GM18517 (cell line): ENCODE data around the gene CAMK1D.

ENCODE experiments used
- ATAC-seq: cut with Tn5 transposase; IDR thresholded peaks from one replicate; pipeline ENCODE4 v1.9.1; 2021; ENCODE audit warnings: mild to moderate bottlenecking, moderate library complexity; ENCODE audit not compliant: unreplicated experiment

CAMK1D gene

DNA sequence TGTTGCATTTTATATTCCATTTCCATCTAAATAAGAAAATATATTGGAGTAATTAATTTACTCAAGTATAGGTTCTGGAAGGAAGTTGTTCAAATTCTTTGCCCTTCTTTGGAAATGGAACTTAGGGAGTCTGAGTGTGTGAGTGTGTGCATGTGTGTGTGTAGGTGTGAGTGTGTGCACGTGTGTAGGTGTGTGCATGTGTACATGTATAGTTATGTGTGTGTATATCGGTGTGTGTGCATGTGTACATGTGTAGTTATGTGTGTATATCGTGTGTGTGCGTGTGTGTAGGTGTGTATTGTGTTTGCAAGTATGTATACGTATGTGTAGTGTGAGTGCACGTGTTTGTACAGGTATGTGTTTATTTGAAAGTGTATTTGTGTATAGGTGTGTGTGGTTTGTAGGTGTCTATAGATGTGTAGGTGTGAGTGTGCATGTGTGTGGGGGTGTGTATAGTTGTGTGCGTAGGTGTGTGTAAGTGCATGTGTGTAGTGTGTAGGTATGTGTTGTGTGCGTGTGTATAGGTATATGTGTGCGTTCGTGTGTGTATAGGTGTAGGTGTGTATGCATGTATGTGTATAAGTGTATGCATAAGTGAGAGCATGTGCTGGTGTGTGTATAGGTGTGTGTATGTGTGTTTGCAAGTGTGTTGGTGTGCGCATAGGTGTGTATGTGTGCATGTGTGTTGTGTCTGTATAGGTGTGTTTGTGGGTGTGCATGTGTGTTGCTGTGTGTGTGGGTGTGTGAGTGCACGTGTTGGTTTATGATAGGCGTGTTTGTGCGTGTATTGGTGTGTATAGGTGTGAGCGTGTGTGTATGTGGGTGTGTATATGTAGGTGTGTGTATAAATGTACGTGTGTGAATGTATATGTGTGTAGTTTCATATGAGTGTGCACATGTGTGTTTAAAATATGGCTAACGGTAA lies 266.2 kb downstream of the CAMK1D start:
- no peak for ATAC-seq

DNA sequence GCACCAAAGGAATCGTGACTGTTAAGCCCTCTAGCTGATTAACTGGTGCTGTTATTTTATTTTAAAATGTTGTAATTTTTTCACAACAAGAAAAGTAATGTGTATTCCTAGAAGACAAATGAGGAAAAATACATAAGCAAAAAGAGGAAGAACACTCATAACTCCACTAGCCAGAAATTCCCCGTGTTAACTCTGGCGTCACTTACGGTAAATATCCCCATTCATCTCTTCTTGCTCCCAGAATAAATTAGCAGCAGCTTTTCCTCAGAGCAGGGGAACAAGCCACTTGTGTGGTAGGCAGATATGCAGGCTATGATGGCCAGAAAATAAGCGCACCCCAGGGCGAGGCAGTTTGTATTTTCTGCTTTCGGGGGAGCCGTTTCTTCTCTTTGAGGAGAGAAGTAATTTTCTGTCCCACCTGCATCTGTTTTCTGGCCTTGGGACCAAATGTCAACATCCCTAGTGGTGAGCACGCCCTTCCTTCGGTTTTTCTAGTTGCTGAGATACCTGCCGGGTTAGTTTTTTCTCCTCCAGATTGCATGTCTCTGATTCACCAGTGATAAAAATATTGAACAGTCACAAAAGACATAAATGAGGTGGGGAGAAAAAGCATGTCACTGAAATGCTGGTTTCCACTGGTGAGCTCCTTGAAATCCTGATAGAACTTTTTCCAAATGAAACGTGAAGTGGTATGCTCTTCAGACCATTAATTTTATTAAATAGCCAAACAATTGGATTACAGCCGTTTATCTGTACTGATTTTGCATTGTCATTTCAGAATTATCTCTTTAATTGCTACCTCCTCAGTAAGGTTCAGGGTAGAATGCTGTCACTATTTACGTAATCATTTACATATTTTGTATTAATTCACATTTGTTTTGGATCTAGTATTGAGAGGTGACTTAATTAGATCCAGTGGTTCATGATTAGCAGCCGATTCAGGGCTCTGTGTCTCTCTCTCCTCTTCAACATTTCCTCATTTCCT lies 268.1 kb downstream of the CAMK1D start:
- no peak for ATAC-seq

DNA sequence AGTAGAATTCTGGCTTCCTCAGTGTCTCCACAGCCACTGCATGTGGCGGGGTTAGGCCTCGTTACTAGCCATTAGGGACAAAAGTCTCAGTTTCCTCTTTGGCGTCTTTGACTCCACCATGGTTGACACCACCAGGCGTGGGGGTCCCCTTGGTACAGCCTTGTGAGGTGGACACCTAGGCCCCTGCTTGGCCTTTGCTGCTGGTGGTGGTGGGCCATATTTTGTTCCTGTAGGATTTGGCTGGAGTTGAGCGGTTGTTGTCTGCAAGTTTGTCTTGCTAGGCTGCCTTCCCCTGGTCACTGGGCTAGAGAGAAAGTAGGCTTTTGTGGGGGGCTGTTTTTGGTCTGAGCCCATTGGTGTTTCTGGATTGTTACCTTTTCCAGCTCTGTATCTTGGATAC lies 272.7 kb downstream of the CAMK1D start:
- ATAC-seq, result no peak

DNA sequence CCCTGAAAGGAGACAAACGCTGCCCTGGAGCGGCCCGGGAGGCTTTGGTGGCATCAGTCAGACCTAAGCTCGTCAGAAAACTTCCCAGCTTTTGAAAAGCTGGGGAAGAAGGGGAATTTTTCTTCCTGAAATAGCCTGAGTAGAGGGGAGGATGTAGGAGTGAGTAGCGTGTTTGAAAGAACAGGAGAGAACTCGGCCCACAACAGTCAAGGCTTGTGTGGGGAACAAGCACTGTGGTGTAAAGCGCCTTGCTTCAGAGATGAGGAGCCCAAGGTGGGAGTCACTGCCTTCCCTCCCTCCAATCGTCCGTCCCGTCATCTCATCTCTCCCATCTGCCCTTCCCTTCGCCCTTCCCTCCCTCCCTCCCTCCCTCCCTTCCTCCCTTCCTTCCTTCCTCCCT lies 273.3 kb downstream of the CAMK1D start:
- ATAC-seq, result no peak

DNA sequence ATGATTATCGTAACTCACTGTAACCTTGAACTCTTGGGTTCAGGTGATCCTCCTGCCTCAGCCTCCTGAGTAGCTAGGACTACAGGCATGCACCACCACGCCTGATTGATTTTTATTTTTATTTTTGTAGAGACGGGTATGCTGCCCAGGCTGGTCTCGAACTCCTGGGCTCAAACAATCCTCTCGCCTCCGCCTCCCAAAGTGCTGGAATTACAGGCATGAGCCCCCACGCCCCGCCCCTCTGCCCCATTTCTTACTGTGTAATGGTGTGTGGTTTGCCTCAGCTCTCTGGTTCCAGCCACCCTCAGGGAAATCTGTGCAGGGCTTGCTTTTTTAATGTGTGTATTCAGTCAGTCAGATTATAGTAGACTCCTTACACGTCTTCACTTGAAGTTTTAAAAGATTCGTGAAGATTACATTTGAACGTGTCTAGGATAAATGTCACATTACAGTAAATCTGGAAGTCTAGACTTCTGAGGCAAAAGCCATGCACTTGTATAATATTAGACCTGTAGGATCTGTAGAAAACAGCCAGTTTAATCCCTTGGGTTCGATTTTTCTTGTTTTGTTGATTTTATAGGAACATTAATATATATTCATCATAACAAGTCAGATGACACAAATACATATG lies 276.2 kb downstream of the CAMK1D start:
- ATAC-seq, result no peak

DNA sequence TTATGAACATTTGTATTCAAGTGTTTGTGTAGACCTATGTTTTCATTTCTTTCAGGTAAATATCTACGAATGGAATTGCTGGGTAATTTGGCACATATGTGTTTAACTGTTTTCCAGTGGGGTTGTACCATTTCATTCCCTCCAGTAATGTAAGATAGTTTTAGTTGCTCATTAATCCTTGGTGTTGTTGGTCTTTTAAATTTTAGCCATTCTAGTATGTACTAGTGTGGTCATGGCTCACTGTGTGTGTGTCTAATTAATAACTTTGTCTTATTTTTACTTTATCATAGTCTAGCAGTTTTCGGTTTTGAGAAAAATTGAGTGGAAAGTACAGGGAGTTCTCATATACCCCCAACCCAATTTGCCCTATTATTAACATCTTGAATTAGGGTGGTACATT lies 278.8 kb downstream of the CAMK1D start:
- ATAC-seq, result no peak

DNA sequence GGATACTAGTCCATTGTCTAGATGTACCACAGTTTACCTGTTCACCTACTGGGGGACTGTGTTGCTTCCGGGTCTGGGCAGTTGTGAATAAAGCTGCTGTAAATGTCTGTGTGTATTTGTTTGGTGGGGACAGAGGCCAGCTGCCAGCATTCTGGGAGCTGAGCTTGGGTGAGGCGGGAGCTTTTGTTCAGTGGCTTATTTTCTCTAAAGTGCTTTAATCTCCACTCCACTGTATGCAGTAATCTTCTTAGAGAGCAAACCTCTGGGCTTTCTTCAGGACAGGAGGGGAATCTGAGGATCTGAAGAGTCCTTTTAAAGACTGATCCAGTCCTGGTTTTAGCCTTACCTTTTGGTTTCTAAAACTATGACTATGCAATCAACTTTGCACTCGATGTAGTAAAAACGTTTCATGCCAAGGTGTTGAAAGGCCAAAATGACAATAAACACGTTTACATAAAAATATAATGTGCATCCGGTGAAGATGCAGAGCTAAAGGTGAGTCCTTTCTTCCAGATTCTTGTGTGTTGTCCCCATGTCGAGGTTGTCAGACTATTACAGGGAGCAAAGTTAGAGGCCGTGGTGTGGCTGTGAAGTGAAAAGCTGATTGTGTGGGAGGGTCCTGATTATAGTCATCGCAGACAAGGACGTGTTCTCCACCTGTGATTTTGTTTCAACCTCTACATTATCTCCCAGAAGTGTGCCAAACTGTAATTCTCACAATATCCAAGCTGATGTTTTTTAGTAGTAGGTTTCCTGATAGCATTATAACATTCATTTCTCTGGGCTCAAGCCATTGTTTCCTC lies 279.8 kb downstream of the CAMK1D start:
- no peak for ATAC-seq

DNA sequence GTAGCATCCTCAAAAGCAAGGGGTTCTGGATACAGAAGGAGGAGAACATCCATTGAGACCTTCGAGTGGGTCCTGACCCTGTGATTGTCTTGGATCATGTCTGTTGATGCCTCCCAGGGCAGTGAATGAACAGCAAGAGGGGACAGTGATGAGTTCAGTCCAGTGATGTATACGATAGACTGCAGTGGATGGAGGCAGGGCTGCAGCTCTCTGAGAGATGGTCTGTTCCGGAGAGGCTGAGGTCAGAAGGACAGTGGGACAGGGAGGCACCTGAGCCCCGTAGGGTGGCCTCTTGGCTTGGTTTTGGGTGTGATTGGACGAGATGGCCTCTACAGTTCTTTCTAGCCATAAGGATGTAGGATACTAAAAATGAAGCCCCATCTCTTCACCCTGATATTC lies 280.4 kb downstream of the CAMK1D start:
- ATAC-seq, result no peak

DNA sequence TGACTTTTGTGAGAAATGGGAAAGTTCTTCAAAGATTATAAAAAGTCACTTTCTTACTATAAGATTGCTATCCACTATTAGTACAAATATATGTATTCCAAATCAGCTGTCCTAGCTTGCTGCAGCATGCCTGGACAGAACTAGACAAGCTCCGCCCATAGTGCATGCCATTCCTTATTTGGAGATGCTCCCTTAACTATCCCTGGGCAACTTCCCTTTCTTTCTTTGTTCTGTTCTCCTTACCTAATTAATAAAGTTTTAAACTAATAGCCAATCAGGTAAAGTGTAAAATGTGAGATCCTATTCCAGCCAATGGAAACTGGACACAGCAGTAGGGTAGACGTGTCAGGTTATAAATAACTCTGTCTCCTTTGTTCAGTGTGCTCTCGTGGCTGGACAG lies 281.9 kb downstream of the CAMK1D start:
- no peak for ATAC-seq

DNA sequence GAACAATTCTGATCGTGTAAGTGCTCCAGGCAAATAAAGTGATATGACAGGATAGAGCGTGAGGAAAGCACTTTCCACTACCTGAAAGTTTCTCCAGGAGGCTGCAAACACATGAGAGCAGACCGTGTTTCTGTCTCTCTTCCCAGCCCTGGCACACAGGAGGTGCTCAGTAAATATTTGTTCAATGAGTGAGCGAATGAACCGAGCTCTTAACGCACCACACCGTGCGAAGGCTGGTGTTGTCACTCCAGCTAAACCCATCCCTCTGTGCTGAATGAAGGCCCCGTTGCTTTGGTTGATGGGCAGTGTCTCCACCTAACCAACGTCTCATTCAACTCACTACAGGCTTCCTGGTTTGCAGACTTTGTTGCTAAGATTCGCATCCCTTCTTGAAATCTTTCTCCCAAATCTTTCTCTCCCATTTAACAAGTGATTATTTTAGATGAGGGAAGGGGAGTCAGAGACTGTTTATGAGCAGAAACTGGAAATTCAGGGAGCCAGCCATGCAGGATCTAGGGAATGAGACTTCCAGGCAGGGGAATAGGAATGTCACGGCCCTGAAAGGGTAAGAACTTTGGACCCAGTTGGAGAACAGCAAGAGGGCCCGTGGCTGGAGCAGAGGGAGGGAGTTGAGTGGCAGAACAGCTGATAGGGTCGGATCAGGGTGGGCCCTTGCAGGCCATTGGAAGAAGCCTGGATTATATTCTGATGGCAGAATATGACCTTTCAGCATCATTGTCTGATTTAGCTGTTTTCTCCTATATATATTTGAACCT lies 282.6 kb downstream of the CAMK1D start:
- no peak for ATAC-seq

DNA sequence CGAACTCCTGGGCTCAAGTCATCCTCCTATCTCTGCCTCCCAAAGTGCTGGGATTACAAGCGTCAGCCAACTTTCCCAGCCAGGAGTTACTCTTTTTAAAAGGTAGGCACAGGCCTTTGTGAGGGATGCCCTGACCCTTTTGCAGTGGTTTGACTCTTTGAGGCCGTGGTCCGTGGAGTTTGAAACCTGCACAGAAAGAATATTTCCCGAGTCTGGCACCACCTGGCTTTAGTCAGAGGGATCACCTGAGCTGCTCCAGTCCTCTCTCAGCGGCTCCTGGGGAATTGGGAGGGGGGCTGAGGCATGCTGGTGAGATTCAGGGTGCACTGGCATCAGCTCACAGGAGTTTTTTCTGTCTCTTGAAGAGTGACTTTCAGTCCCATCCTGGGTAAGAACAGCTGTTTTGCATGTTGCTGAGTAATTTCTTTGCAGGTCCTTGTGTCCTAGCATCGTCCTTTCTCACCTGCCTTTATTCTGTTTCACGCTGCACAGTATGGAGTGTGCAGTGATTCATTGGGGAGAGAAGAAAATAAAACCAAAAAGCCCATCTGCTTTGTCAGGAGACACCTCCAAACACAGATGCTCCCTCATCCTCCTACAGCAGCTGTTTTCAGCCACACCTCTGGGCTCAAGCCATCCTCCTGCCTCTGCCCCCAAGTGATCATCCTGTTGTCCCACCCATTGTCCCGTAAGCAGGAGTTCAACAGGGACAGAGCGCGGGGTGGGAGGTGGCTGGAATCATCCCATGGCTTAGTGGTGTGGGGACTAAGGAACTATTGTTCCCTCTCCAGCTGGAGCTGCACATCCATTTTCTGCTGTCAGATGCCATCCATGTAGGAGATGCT lies 284.7 kb downstream of the CAMK1D start:
- no peak for ATAC-seq

DNA sequence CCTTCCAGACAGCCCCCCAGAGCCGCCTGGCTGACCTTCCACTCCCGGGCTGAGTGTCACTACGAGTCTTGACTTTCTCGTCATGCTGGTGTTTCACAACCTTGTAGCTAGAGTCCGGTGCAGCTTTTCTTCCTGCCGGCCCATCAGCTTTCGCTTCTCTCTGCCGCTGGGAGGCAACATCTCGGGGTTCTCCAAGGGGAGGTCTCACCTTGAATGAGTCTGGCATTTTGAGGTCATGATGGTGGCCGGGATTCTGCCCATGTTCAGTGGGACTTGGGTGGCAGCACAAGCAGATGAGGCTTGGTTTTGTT lies 285.2 kb downstream of the CAMK1D start:
- no peak for ATAC-seq

DNA sequence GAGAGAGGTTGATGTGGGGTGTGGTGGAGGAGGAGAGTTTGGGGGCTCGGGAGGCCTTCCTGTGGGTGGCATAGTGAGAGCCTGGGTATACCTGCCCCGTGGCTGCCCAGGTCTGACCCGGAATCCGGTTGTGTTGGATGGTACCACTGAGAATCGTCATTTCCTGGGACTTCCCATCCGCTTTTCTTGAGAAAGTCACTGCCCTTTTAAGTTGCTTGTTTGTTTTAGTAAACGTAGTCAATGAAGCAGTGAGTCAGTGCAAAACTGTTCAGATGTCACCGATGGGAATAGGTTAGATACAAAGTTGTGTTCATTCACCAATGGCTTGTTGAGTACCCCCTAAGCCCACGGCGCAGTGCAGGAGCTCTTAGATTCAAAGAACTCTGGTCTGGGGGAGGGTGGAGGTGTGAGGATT lies 285.8 kb downstream of the CAMK1D start:
- no peak for ATAC-seq

DNA sequence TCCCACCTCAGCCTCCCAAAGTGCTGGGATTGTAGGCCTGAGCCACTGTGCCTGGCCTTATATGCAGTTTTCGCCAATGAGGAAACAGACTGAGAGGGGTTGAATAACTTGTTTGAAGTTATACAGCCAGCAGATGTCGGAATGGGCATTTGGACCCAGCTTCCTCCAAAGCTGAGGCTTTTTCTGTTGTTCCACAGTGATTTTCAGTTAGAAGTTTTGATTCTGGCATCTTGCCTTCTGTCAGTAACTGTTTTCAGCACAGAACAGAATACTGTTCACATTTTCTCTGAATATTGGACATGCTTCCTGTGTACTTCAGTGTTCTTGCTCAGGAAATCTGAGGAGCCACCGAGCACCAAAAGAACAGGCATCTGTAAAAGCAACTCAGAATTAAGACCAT lies 287.2 kb downstream of the CAMK1D start:
- ATAC-seq, result no peak

DNA sequence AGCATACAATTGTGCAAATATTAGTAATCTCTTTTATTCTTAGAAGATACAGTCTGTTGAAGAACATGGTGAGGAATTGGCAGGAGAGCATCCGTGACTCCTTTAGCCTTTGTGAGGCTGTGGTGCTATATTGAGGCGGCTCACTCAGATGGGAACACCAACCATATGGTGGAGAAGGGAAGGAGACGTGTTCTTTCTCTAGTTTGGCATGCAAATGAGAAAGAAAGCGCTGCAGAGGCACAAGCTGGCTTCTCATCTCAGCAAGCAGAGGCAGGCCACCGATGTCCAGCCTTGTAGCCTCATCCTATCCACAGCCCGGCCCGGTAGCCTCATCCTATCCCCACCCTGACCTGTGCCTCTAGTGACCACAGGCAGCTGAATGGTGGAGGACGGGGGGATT lies 288.3 kb downstream of the CAMK1D start:
- no peak for ATAC-seq

DNA sequence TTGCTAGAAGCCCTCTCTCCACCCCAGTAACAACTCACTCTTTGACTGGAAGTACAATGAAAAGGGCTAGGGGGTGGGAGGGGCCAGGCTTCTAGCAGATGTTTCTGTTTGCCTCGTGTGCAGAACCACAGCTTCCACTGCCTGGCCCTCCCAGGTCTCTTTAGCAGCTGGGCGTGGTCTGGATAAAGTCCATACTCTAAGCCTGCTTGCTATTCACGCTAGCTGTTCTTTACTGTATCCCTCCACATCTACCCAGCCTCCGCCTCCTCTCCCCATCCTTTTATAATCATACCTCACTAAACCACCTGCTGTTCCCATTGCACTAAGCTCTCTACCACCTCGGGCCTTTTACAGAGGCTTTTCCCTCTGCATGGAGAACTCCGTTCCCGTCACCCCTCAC lies 288.8 kb downstream of the CAMK1D start:
- ATAC-seq, result no peak

DNA sequence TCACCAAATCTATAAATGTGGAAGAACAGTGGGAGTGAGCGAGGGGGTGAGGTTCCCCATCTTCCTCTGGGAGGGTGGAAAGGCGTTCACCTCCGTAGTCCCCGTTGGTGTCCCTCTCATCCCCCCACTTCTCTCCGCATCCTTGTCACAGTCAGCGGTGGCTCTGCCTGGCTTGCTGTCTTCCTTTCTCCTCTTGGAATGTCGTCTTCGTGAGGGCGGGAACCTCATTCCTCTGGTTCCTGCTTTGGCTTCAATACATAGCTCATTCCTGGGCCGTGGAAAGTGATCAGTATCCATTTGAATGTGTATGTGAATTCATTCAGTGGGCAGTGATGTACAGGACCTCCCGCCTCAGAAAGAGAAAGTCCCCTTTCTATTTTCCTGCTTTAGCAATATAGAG lies 289.4 kb downstream of the CAMK1D start:
- ATAC-seq, result no peak

DNA sequence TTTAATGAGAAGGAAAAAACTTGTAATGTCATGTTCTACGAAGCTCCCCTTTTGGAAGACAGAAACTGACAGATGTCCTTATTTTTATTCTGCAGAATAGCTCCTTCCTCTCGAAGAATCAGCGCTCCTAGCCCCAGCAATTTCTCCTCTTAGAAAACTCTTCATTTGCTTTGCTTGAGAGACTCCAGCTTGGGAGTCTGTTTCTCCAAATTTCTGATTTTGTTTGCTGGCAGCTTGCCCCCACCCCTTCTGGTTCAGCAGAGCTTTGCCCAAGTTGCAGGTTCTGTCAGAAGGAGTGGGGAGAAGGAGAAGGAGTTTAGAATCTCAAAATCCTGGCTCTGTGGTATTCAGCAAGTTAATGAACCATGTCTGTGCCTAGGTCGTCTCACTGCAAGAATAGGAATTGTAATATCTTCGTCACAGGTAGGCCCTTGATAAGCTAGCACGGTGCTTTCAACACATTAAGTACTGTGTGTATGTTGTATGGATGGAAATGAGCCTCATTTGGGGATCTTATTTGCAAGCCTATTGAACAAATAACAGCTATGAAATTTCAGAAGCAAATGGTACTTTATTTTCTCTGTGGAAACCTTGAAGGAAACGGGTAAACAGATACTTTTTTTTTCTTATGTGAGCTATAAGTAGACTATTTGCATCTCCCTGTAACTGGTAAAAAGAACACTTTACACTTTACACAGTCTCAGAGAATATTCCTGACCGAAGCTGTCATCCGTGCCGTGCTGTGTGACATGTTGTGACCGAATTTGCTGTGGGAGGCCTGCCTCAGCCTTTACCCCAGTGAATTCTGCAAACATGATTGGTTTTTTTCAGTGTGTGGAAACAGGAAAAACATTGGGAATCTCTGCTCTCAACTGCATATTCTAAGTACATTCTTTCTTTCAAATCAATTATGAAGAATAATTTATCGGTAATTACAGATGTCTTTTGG lies 290.9 kb downstream of the CAMK1D start:
- ATAC-seq, result no peak
